Umbilical cord (tissue), 2 donors: ENCODE data around the gene SFN. TPM values are rescaled to one million over a fixed set of nuclear protein-coding genes. Genes with fewer than 3 reads are reported as not detected.
"Not testable (repeated sequence)": the region's sequence is repeated elsewhere in the genome, so short reads cannot be mapped to it uniquely, and the experiment has no call there.

Experiments
- DNase-seq: peaks from one replicate; pipeline ENCODE4 v3.0.0-alpha.2; 2015; ENCODE audit warnings: low spot score
- total RNA-seq: library from RNA; depleted of rRNA; stranded (reverse); fragments of >200 nt; gene quantifications from one replicate; pipeline ENCODE4 v1.2.3, GENCODE V29; 2014; ENCODE audit warnings: low replicate concordance; ENCODE audit not compliant: insufficient read depth

The SFN gene
- total RNA-seq, 1 donor from 2014 or later: 21.4 TPM

GRCh38 chr1:26864610-26865480, 1.9 kb downstream of the SFN start:
- DNase-seq: peak; percentile 98

GRCh38 chr1:26873097-26873496, 10.1 kb downstream of the SFN start:
- not testable (repeated sequence) for DNase-seq

GRCh38 chr1:26874896-26875295, 11.9 kb downstream of the SFN start:
- no peak for DNase-seq

GRCh38 chr1:26877326-26877725, 14.4 kb downstream of the SFN start:
- DNase-seq: no peak

- DNase-seq: no peak
These were observed 16.8 kb downstream of the SFN start for GRCh38 chr1:26879793-26880192.

- DNase-seq: not testable (repeated sequence)
These were observed 18.7 kb downstream of the SFN start for GRCh38 chr1:26881611-26882010.

DNA sequence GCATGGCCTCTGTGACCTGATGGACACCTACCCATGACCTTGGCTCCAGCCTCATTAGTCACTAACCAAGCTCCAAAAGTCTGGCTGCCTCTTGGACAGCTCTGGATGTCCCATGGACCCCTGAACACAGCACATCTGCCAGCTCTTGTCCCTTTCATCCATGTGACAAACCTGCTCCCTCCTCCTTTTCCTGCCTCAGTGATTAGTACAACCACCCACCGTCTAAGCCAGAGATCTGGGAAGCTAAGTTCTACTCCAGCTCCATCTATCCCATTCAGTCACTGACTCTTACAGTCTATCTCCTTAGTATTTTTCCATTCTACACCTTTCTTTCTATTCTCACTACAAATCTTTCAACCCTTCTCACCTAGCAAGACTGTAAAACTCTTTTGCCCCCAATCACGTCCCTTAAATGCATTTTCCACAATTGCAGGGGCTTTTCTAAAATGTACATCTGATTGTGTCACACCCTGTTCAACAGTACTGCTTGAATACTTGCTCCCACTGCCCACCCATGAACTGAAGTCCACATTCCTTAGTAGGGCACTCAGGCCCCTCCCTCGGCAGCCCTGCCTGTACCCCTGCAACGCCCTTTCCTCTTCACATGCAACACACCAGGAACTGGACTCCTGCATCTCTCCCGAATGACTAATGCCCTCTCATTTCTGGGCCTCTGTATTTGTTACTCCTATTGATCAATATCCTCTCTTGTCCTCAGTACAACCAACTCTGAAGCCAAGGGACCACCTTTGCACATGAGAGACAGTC, 19.9 kb downstream of the SFN start:
- DNase-seq: no peak

GRCh38 chr1:26887125-26887524, 24.2 kb downstream of the SFN start:
- peak; percentile 36 for DNase-seq

DNA sequence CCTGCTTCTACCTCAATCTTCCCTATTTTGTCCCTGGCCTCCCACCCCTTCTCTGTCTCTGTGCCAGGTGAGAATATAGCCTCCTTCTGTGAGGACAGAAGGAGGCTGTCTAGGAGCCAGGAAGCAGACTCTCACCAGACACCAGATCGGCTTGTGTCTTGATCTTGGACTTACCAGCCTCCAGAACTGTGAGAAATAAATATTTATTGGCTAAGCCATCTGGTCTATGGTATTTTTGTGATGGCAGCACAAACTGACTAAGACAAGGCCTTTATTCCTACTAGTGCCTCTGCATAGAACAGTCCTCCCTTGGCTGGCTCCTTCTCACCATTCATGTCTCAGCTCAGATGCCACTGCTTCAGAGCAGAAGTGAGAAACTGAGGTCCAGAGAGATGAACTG, 25.3 kb downstream of the SFN start:
- no peak for DNase-seq

DNA sequence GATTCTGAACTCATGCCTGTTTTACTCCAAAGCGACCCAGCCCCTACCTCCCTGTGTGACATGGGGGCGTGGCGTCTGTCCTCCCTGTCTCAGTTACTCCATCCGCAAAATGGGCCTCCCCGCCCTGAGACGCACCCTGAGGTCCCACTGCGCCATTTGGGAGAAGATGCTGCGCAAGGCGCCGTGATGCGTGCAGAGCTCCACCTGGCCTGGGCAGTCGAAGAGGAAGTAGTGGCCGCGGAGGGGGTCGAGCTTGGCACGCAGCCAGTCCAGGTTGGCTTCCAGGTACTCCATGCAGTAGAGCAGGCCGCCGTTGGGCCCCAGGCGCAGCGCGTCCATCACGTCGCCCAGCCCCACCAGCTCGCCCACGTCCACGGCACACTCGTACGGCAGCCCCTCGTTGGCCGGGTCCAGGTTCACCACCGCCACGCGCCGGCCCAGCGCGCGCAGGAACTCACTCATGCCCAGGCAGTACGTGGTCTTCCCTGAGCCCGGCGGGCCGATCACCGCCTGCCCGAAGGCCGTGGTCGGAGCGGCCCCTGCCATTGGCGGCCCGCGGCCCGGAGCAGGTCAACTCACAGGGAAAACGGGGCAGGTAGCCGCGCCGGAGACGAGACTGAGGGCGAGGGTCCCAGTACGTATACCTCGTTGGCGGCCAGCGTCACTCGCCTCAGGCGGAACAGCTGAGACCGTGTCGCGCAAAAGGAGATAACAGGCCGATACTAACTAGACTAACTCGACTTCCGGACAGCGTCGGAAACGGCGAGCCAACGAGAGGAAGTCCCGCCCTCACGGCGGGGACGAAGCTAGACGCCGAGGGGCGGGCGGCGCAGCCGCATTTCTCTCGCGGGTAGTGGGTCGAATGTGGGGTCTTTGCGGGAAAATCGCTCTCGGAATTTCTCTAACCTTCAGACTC, 26.9 kb downstream of the SFN start, which contains the start of gene GPN2:
Gene GPN2 (minus strand): TSS at position 733 of the 916 bp plus-strand sequence. CDS start 187 bp downstream, at position 546.
- DNase-seq: peak; percentile 84

- no peak for DNase-seq
These were observed 27.5 kb downstream of the SFN start for GRCh38 chr1:26890467-26890796.

GRCh38 chr1:26894263-26894662, 31.3 kb downstream of the SFN start:
- DNase-seq: no peak

- no peak for DNase-seq
These were observed 34.4 kb downstream of the SFN start for GRCh38 chr1:26897351-26897750.

DNA sequence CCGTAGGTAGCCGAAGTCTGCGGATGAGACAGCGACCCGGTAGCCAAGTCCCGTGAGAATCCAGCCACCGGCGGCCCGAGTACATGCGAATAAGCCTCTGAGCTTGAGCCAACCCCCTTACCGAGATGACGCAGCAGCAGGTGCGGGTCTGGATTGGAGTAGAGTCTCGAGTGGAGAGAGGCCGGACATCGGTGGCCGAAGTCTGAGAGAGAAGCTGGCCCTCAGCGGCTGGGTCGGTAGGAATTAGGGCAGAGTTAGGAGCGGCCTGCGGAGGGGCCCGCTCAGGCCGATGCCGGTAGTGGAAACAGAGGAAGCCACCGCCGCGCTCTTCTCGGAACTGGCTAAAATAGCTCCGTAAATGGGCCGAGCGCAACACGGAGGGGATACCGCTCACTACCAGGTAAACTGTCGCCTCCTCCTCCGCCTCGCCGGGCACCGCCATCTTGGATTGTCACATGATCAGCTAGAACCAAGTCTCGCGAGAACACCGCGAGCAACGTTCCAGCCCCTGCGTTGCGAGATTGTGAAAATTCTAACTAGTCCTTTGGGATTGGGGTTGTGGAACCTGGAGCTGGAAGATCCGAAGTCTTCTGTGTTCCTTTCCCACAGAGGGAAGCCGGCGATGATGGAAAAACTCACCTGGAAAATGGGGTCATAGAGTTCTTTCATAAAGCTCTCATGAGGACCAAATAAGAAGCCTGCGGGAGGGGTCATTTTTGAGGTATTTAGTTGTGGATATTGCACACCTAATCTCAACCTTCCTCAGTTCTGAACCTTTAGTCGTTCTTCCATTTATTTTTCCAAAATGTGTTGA, 37.3 kb downstream of the SFN start, which contains the start of gene GPATCH3:
Gene GPATCH3 (minus strand): TSS at position 467 of the 814 bp plus-strand sequence. CDS start 25 bp downstream, at position 442.
- DNase-seq: peak; percentile 94

GRCh38 chr1:26900815-26901511, 38.0 kb downstream of the SFN start:
- no peak for DNase-seq

DNA sequence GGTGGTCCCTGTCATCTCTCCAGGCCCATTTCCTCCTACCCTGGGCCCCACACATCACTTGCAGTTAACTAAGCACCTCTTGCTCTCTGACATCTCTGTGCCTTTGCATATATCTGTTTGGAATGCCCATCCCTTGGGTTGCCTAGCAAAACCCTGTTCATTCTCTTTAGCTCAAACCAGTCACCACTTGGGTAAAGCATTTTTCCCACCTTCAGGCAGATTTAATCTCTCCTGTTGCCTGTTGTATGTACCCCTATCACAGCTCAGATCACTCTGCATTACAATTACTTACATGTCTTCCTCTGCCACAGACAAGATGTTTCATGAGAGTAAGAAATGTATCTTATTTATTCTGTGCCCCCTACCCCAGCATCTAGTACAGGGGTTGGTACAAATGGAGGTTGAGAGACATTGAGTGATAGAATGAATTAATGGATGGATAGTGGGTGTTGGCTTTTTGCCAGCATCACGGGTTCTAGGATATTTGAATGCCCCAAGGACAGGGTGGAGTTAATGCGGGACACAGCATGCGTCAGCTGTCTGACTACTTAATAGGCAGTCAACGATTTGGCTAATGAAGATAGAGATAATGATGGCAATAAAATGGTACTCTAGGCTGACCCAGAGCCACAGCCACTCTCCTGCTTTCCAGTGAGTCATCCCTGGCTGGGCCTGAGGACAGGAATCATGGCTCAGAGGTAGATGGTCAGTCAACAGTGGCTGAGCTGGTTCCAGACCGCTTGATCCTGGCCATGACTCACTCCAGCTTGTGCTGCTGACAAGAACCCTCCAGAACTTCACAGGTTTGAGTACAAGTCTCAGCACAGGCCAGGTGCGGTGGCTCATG, 44.3 kb downstream of the SFN start:
- no peak for DNase-seq

- DNase-seq: no peak
These were observed 47.0 kb downstream of the SFN start for GRCh38 chr1:26909951-26910342.

GRCh38 chr1:26910343-26911160, 47.6 kb downstream of the SFN start:
- no peak for DNase-seq
